Measurements from ENCODE around the gene WBP11.
A peak's percentile ranks its signal among the peaks of the same experiment; 100 is the strongest.
"Not testable (repeated sequence)": the region's sequence is repeated elsewhere in the genome, so short reads cannot be mapped to it uniquely, and the experiment has no call there.

Gene WBP11

DNA sequence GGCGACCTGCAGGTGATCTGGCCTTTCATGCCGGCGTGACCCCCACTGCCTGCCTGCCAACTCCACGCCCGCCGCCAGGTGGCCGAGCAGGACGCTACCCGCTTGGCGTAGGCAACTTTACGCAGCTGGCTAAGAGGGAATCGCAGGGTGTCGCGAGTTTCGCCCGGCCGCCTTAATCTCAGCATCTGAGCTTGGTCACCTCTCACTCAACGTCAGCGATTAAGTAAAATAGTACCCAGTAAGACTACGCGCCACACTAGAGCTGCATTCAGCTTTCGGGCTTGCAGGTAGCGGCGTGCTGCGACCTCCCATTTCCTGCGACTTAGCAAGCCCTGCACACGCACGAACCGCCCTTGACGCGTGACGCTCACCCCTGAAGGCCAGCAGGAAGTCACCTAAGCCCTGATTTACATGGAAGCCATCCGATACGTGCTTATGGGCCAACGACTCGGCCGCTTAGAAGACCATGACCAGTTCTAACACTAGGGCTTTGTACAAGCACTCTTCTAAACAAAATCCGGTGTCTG, 33.2 kb downstream of the WBP11 start:
- TF ChIP-seq, protein P1, sequence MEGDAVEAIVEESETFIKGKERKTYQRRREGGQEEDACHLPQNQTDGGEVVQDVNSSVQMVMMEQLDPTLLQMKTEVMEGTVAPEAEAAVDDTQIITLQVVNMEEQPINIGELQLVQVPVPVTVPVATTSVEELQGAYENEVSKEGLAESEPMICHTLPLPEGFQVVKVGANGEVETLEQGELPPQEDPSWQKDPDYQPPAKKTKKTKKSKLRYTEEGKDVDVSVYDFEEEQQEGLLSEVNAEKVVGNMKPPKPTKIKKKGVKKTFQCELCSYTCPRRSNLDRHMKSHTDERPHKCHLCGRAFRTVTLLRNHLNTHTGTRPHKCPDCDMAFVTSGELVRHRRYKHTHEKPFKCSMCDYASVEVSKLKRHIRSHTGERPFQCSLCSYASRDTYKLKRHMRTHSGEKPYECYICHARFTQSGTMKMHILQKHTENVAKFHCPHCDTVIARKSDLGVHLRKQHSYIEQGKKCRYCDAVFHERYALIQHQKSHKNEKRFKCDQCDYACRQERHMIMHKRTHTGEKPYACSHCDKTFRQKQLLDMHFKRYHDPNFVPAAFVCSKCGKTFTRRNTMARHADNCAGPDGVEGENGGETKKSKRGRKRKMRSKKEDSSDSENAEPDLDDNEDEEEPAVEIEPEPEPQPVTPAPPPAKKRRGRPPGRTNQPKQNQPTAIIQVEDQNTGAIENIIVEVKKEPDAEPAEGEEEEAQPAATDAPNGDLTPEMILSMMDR (IDR thresholded peaks at IDR 0.05; ENCODE audit: low read depth, low read length) = peak; percentile 82
- DNase-seq (ENCODE audit: low read depth in 2 of 2) = peak; percentile 73 to 77

DNA sequence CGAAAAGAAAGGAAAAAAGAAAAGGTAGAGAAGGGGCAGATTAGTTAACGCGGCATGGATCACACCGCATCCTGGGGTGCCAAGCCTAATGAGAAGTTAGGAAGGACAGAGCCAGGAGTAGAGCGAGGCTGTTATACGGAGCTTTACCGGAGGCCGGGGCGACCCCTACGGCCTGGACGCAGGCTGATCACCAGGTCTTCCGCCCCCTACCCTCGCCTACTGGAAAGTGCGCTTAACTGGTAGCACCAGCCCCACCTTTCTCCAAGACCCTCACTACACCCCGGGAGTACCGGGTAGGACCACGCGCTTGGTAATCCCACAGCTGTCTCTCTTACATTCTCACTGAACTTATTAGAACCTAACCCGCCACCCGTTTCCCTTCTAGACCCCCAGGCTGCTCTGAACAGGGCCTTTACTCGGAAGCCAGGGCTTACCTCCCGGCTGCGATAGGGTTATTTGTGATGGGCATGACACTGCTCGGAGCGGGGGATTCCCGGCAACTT, 33.8 kb downstream of the WBP11 start:
- TF ChIP-seq, protein P1 (IDR thresholded peaks at IDR 0.05; ENCODE audit: low read depth, low read length) = peak; percentile 16
- peak in 1 of 2 donors; percentile 41 for DNase-seq (ENCODE audit: low read depth in 2 of 2)
- H3K4me3 ChIP-seq (replicated peaks in 1 of 2; ENCODE audit: low read depth in 2 of 2, low read length in 2 of 2) = peak overlapping the region; percentile 87 to 94

More for the DNA sequence above, 33.2 kb downstream of the WBP11 start:
- H3K4me3 ChIP-seq (replicated peaks in 1 of 2; ENCODE audit: low read depth in 2 of 2, low read length in 2 of 2) = peak overlapping the region; percentile 87 to 94

DNA sequence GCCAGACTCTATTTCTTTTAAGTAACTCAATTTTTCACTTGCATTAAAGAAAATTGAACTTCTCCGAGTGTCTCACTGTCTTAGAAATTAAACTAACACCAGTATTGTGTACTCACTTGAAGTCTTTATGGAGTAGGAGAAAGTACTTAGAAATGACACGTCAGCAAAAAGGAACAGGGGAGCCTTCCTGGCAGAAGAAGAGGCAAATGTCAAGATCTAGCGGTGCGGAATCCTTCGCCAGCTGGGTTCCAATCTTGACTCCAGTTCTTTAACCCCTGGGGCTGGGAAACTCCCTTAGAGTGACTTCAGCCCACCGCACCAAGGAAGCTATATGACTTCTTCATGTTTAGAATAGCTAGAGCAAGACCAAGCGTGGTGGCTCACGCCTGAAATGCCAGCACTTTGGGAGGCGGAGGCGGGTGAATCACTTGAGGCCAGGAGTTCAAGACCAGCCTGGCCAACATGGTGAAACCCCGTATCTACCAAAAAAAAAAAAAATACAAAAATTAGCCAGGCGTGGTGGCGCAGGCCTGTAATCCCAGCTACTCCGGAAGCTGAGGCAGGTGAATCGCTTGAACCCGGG, 34.4 kb downstream of the WBP11 start:
- peak; percentile 31 to 54 for DNase-seq (ENCODE audit: low read depth in 2 of 2)
- TF ChIP-seq, protein P1 (IDR thresholded peaks at IDR 0.05; ENCODE audit: low read depth, low read length) = no peak
- peak overlapping the region; percentile 87 to 94 for H3K4me3 ChIP-seq (replicated peaks in 1 of 2; ENCODE audit: low read depth in 2 of 2, low read length in 2 of 2)

DNA sequence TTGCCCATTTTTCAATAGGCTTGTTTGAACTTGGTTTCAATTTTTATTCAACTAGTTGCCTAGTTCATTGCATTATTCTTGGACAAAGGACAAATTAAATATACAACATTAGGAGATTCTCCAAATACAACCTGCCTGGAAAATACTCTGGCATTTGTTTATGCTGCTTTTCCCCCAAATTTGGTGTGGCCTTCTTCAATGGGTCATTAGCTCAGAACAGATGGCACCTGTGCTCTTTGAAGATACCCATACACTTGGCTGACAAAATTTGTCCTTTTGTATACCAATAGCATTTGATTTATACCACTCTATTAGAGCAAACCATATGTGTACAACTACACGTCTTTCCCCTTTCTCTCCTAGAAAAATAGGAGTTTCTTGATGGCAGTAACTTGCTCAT, 35.7 kb downstream of the WBP11 start:
- DNase-seq (ENCODE audit: low read depth in 2 of 2) = no peak
- no peak overlapping the region for H3K4me3 ChIP-seq (replicated peaks in 1 of 2; ENCODE audit: low read depth in 2 of 2, low read length in 2 of 2)
- TF ChIP-seq, protein P1 (IDR thresholded peaks at IDR 0.05; ENCODE audit: low read depth, low read length) = no peak

DNA sequence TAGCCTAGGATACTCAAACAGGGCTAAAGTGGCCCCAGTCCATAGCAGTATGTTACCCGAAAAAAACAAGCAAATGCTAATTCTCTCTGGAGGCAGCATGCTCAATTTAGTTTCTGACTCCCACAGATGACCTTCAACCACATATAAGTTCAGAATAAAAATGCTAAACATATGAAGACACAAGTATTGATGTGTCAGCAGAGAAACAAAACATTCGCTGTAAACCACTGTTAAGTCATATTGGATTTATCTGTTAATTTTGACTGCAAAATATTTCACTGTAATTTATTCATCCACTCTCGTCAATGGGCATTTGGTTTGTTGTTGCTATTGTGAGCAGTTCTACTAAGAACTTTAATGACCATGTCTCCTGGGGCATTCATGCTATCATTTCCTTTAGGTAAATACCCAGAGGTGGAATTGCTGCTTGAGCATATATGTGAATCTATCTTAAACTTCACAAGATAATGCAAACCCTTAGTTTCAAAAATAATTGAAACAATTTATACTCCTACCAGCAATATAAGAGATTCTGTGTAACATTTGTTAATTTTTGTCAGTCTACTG, 36.5 kb downstream of the WBP11 start:
- DNase-seq (ENCODE audit: low read depth in 2 of 2) = no peak
- H3K4me3 ChIP-seq (replicated peaks in 1 of 2; ENCODE audit: low read depth in 2 of 2, low read length in 2 of 2) = no peak overlapping the region
- TF ChIP-seq, protein P1 (IDR thresholded peaks at IDR 0.05; ENCODE audit: low read depth, low read length) = no peak

DNA sequence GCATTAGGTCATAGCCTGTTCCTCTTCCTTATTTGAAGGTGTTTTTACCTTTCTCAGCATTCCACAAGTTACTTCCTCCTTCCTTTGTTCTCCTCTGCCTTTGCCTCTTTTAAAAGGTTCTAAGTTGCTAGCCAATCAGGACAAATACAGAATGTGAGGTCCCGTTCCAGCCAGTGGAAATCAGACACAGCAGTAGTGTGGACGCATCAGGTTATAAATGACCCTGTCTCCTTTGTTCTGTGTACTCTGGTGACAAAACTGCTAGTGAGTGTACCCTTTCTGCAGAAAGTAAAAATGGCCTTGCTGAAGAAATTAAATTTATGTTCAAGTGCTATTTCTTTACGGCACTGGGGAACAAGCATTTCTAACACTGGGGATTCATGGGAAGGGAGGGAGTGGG, 37.3 kb downstream of the WBP11 start:
- not testable (repeated sequence) for DNase-seq (ENCODE audit: low read depth in 2 of 2); H3K4me3 ChIP-seq (replicated peaks in 1 of 2; ENCODE audit: low read depth in 2 of 2, low read length in 2 of 2)

DNA sequence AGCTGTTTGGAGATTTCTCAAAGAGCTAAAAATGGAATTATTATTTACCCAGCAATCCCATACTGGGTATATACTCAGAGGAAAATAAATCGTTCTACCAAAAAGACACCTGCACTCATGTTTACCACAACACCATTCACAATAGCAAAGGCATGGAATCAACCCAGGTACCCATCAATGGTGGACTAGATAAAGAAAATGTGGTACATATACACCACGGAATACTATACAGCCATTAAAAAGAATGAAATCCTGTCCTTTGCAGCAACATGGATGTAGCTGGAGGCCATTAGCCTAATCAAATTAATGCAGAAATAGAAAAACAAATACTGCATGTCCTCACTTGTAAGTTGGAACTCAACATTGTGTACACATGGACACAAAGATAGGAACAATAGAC, 37.9 kb downstream of the WBP11 start:
- no peak overlapping the region for H3K4me3 ChIP-seq (replicated peaks in 1 of 2; ENCODE audit: low read depth in 2 of 2, low read length in 2 of 2)
- DNase-seq (ENCODE audit: low read depth in 2 of 2) = no peak
- TF ChIP-seq, protein P1 (IDR thresholded peaks at IDR 0.05; ENCODE audit: low read depth, low read length) = no peak

DNA sequence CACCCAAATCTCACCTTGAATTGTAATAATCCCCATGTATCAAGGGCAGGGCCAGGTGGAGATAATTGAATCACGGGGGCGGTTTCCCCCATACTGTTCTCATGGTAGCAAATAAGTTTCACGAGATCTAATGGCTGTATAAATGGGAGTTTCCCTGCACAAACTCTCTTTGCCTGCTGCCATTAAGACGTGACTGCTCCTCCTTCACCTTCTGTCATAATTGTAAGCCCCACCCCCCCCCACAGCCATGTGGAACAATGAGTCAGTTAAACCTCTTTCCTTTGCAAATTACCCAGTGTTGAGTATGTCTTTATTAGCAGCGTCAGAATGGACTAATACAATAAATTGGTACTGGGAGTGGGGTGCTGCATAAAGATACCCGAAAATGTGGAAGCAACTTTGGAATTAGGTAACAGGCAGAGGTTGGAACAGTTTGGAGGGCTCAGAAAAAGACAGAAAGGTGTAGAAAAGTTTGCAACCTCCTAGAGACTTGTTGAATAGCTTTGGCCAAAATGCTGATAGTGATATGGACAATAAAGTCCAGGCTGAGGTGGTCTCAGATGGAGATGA, 43.5 kb downstream of the WBP11 start:
- not testable (repeated sequence) for DNase-seq (ENCODE audit: low read depth in 2 of 2); H3K4me3 ChIP-seq (replicated peaks in 1 of 2; ENCODE audit: low read depth in 2 of 2, low read length in 2 of 2)

Measured in cardiac fibroblast (primary cell).